Measurements from ENCODE around the gene DACT2.
"Not testable (repeated sequence)": the region's sequence is repeated elsewhere in the genome, so short reads cannot be mapped to it uniquely, and the experiment has no call there.

Gene DACT2

GRCh38 chr6:168283686-168284025, 35.9 kb downstream of the DACT2 start:
- FAIRE-seq (no peak), DNase-seq (ENCODE audit: low spot score) (no peak)

- no peak for DNase-seq (ENCODE audit: low spot score)
These were observed 36.4 kb downstream of the DACT2 start for GRCh38 chr6:168282985-168283685.

GRCh38 chr6:168281826-168282225, 37.8 kb downstream of the DACT2 start:
- DNase-seq (ENCODE audit: low spot score): no peak

More at GRCh38 chr6:168282985-168283685, 36.4 kb downstream of the DACT2 start:
- no peak for FAIRE-seq

GRCh38 chr6:168281314-168281713, 38.3 kb downstream of the DACT2 start:
- DNase-seq (ENCODE audit: low spot score); FAIRE-seq: not testable (repeated sequence)

More at GRCh38 chr6:168281826-168282225, 37.8 kb downstream of the DACT2 start:
- FAIRE-seq: no peak

GRCh38 chr6:168280899-168281245, 38.7 kb downstream of the DACT2 start:
- no peak for FAIRE-seq
- DNase-seq (ENCODE audit: low spot score): no peak

- DNase-seq (ENCODE audit: low spot score) (no peak), FAIRE-seq (no peak)
These were observed 39.3 kb downstream of the DACT2 start for GRCh38 chr6:168280020-168280898.

GRCh38 chr6:168279403-168279935, 40.1 kb downstream of the DACT2 start:
- no peak for DNase-seq (ENCODE audit: low spot score)
- no peak for FAIRE-seq

- no peak for FAIRE-seq
These were observed 40.7 kb downstream of the DACT2 start for GRCh38 chr6:168278904-168279303.

GRCh38 chr6:168277274-168277669, 42.3 kb downstream of the DACT2 start:
- no peak for FAIRE-seq
- DNase-seq (ENCODE audit: low spot score): no peak

More at GRCh38 chr6:168278904-168279303, 40.7 kb downstream of the DACT2 start:
- DNase-seq (ENCODE audit: low spot score): no peak

GRCh38 chr6:168276576-168277273, 42.9 kb downstream of the DACT2 start:
- no peak for FAIRE-seq
- no peak for DNase-seq (ENCODE audit: low spot score)

GRCh38 chr6:168275168-168275567, 44.4 kb downstream of the DACT2 start:
- DNase-seq (ENCODE audit: low spot score) (no peak), FAIRE-seq (no peak)

GRCh38 chr6:168274037-168274952, 45.3 kb downstream of the DACT2 start:
- no peak for FAIRE-seq
- DNase-seq (ENCODE audit: low spot score): no peak

GRCh38 chr6:168273441-168274036, 46.0 kb downstream of the DACT2 start:
- no peak for DNase-seq (ENCODE audit: low spot score)
- FAIRE-seq: no peak

GRCh38 chr6:168272415-168273325, 46.9 kb downstream of the DACT2 start:
- no peak for DNase-seq (ENCODE audit: low spot score)
- no peak for FAIRE-seq

- FAIRE-seq (no peak), DNase-seq (ENCODE audit: low spot score) (no peak)
These were observed 49.1 kb downstream of the DACT2 start for GRCh38 chr6:168270274-168271172.

- no peak for DNase-seq (ENCODE audit: low spot score)
- FAIRE-seq: peak; percentile 97
These were observed 49.9 kb downstream of the DACT2 start for GRCh38 chr6:168269455-168270243.

- DNase-seq (ENCODE audit: low spot score) (no peak), FAIRE-seq (no peak)
These were observed 50.8 kb downstream of the DACT2 start for GRCh38 chr6:168268755-168269154.

Measured in urothelium cell line (cell line).